GM19395 (cell line): Measurements from ENCODE around the gene COL25A1.
"Not testable (repeated sequence)": the region's sequence is repeated elsewhere in the genome, so short reads cannot be mapped to it uniquely, and the experiment has no call there.

Source experiments
- ATAC-seq: cut with Tn5 transposase; IDR thresholded peaks from one replicate; pipeline ENCODE4 v1.9.1; 2021; ENCODE audit warnings: mild to moderate bottlenecking, moderate library complexity; ENCODE audit not compliant: unreplicated experiment

COL25A1 gene

DNA sequence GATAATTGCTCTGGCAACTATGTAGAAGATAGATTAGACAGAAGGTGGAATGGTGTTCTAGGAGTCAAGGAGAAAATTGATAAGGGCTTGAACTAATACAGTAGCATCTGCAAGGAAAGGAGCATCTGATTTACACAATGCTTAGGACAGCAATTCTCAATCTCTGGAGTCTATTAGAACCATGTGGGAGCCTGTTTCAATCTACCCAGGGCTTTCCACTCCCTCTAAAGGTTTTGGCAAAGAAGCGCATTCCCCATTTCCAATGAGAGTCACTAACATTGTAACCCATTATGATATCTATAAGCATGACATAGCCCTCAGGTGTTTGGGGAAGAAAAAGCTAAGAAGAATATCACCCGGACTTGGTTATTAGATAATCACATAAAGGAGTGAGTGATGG, 168.2 kb downstream of the COL25A1 start:
- no peak for ATAC-seq

DNA sequence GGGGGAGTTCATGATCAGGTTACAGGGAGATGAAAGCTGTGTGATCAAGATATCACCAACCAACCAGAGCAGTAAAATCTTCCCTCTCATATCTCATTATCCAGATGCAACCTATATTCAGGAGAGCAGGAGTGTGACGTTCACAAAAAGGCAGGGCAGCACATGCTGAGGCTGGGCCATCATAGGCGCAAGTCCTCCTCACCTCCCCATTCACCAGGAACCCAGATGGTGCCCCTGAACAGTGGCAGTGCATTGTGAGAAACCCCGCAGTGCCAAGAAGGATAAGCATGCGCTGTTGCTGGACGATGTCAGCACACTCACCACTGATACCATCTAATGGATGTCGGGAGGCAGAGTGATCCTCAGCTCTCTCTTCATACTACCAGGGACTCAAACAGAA, 170.9 kb downstream of the COL25A1 start:
- no peak for ATAC-seq

GRCh38 chr4:109128589-109128988, 173.9 kb downstream of the COL25A1 start:
- no peak for ATAC-seq

DNA sequence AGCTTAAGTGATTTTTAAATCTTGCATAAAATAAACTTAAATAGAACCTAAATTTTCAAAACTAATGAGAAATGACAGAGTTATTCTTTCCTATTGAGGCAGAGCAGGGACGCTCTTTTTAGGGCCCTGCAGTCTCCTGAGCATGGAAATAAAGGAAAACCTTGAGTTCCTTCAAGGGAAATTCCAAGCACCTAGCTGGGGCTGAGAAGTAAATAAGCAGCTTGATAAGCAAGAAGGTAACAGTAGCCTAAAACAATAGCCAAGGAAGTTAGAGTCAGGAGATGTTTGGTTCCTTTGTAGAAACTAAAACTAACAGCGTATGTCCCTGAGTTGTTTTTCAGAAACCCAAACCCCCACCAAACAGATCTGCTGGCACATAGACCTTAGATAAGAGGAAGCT, 174.6 kb downstream of the COL25A1 start:
- ATAC-seq = no peak

GRCh38 chr4:109126856-109127255, 175.6 kb downstream of the COL25A1 start:
- ATAC-seq = no peak

GRCh38 chr4:109125084-109125483, 177.4 kb downstream of the COL25A1 start:
- ATAC-seq = no peak

GRCh38 chr4:109123951-109124350, 178.5 kb downstream of the COL25A1 start:
- no peak for ATAC-seq

DNA sequence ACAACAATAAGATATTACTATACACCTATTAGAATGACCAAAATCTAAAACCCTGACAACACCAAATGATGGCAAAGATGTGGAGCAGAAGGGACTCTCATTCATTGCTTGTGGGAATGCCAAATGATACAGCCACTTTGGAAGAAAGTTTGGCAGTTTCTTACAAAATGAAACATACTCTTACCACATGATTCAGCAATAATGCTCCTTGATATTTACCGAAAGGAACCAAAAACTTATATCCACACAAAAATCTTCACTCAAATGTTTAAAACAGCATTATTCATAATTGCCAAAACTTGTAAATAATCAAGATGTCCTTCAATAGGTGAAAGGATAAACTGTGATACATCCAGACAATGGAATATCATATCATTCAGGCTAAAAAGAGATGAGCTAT, 180.9 kb downstream of the COL25A1 start:
- ATAC-seq = no peak

DNA sequence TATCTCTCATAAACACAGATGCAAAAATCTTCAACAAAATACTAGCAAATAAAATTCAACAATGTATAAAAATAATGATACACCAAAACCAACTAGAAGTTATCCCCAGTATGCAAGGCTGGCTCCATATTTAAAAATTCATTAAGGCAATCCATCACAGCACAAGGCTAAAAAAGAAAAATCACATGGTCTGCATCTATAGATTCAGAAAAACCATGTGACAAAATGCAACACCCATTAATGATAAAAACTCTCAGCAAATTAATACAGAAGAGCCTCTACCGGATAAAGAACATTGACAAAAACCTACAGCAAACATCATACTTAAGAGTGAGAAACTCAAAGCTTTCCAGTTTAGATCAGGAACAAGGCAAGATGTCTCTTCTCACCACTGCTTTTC, 182.6 kb downstream of the COL25A1 start:
- no peak for ATAC-seq

DNA sequence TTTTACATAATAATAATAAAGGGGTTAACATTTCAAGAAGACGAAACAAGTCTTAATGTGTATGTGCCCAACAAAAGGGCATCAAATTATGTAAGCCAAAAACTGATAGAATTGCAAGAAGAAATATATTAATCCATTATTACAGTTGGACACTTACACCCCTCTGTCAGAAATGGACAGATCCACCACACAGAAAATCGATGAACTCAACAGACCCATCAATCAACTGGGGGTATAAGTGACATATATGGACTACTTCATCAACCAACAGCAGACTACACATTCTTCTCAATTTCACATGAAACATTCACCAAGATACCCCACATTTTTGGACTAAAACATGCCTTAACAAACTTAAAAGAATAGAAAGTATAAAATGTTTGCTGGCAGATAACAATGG, 183.8 kb downstream of the COL25A1 start:
- no peak for ATAC-seq

DNA sequence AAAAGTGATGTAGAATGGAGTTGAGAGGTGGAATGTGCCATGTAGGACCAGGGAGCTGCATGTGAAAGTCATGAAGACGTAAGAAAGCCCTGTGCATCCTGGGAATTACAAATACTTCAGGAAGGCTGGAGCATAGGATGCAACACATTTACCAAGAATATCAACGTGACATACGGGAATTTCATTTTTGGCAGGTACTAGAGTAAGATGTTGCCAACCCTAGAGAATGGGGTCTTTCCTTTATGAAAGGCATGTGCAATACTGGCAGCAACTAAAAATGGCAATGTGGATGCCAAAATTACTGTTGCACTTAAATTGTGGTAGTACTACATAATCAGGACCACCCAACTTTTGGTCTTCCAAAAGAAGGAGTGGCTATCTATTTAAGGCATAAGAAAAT, 188.0 kb downstream of the COL25A1 start:
- ATAC-seq = no peak

DNA sequence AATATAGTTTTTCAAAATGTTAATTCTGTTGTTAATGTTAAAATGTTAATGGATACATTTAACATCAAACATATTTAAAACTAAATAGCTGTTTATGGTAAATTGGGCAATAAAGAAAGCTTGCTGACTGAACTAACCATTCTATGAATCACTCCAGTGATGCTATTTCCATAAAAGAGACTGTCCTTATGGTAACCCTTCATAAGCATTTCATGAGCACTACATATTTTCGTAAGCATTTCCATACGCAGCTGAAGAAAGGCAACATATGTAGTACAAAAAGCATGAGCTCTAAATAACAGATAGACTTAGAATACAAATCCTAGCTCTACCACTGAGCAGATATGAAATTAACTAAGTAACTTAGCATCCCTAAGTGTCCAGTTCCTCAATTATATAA, 188.9 kb downstream of the COL25A1 start:
- no peak for ATAC-seq

- no peak for ATAC-seq
Measured at GRCh38 chr4:109111031-109111430, 191.4 kb downstream of the COL25A1 start.

- not testable (repeated sequence) for ATAC-seq
Measured at GRCh38 chr4:109108215-109108614, 194.2 kb downstream of the COL25A1 start.

GRCh38 chr4:109094056-109094455, 208.4 kb downstream of the COL25A1 start:
- ATAC-seq = no peak

DNA sequence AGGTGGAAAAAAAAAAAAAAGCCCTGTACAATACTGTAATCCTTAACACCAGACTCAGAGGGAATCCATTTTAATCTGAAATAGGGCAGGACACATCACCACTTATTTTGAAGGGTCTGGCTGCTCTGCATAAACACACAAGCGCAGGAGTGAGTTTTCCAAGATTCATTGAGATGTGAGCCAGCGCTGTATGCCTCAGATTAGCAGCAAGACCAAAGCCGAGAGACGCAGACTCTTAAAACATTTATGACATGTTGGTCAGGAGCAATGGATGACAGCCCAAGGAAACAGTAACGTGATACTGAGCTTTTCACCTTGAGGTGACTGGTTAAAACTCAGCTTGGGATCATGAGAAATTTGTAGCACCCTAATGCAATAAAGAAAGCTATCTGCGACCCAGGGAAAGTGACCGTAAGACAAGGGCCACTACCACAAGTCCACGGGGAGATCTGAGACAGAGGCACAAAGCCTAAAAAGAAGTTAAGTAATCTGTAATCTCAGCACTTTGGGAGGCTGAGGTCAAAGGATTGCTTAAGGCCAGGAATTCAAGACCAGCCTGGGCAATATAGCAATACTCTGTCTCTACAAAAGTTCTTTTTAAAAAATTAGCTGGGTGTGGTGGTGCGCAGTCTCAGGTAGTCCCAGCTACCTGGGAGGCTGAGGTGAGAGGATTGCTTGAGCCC, 210.6 kb downstream of the COL25A1 start:
- ATAC-seq = no peak

DNA sequence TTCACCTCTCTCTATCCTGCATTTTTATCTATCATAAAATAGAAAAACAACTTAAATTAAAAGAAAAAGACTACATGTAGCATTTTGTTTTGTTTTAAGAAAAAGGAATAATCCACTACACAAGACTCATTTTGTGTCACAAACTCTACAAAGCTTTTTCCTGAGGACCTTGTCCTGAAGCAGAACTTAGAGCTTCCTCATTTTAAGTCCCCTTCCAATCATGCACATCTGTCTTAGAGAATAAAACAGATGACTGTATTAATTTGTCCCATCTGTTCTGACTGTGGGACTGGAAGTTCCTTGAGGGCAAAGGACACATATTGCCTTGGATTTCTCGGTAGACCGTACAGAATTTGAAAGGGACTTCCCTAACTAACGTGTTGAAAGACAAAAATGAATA, 218.5 kb downstream of the COL25A1 start:
- no peak for ATAC-seq

GRCh38 chr4:109079731-109080130, 222.7 kb downstream of the COL25A1 start:
- no peak for ATAC-seq

- no peak for ATAC-seq
Measured at GRCh38 chr4:109079201-109079600, 223.3 kb downstream of the COL25A1 start.

DNA sequence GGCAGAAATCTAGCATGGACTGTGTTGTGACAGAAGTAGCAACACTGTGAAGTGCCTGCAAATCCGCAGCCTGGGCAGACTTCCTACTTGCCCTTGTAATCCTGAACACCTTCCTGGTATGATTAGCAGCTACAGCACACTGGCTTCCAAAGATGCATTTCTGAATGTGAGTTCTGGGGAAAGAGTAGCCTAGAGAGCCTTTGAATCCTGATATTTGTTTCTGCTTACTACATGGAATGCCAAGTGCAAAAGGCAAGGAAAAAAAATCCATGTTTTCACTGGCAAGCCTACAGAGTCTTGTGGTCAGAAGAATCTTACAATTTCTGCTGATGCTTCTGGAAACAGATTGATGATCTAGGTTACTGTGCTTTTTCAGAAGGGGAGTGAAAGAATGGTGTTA, 223.7 kb downstream of the COL25A1 start:
- ATAC-seq = no peak

- ATAC-seq = no peak
Measured at GRCh38 chr4:109077505-109077904, 225.0 kb downstream of the COL25A1 start.

GRCh38 chr4:109076709-109077108, 225.7 kb downstream of the COL25A1 start:
- not testable (repeated sequence) for ATAC-seq

DNA sequence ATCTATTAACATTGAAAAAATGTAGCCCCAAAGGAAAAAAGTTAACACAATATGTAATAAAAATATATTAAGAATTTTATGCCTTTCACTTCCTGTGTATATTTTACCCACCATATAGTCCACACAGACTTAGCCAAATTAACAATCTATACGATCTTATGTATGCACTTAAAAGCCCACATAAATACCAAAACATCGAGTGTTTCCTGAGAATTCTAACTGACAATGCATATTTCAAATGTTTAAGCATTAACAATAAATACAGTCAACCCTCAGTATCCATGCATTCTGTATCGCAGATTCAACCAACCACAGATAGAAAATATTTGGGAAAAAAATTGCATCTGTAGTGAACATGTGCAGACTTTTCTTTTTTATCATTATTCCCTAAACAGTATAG, 226.8 kb downstream of the COL25A1 start:
- ATAC-seq = no peak
